Body of pancreas (tissue), 4 donors: ENCODE results near the gene SLAMF7.
"Not testable (repeated sequence)": the region's sequence is repeated elsewhere in the genome, so short reads cannot be mapped to it uniquely, and the experiment has no call there.

Experiments
- CTCF ChIP-seq, 7 experiments: fragments of 450-650 bp in 4 of 7; fragments of 200-600 bp in 3 of 7; sonication (generic) in 3 of 7; IDR thresholded peaks; one replicate each; pipeline ENCODE4 v1.5.1; 2016 to 2019; ENCODE audit warnings: antibody characterized with exemption in 7 of 7
- POLR2A ChIP-seq, 3 donors: fragments of 450-650 bp; IDR thresholded peaks; one replicate each; pipeline ENCODE4 v1.6.1; 2016; ENCODE audit warnings: antibody characterized with exemption in 3 of 3, mild to moderate bottlenecking in 2 of 3

GRCh38 chr1:160731564-160731963 lies 7.5 kb upstream of the SLAMF7 start:
- not testable (repeated sequence) for TF ChIP-seq POLR2A, CTCF (IDR thresholded peaks at IDR 0.05)
